HG03558 (cell line): ENCODE data around the gene FANCG.

Experiments used
- ATAC-seq: cut with Tn5 transposase; IDR thresholded peaks from one replicate; pipeline ENCODE4 v1.9.1; 2021; ENCODE audit warnings: moderate number of reproducible peaks; ENCODE audit not compliant: unreplicated experiment; ENCODE audit errors: extremely low read depth

Gene FANCG

DNA sequence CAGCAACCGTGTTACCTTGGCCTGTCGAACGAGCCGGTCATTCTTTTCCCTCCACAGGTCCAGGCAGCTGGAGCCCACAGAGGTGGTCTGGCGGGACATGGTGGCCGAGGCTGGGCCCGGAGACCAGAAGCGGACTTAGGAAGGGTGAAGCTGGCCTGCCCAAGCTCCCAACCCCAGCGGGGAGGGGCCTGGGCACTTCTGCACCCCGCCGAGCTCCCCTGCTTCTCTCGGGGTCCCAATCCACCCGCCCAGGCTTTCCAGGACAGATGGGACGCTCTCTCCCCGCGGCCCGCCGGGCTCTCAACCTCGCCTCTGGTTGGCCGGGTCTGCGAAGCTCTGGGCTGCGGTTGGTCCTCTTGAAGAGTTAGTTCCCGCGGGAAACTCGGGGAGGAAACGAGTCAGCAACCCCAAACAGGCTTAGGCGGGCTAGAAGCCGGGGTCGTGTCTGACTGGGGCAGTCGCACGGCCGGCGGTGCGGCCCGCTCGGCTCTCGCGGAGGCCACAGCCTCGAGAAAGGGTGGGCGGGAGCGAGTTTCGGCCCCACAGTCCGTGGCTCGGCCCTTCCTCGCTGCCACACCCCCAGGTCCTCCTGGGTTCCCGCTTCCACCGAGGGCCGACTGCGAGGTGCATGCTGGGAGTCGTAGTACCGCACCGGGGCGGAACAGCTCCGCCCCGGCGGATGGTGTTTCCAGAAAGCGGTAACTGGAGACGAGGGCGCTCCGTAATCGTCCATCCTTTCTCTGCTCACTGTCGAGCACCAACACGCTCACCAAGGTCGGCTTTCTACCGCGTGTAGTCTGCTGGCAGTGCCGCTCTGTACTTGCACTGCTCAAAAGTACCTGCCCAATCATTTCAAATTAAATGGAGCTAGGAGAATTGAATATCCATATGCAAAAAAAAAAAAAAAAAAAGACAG is at the start of gene FANCG:
FANCG (minus strand) TSS at position 517 of the 916 bp plus-strand sequence; CDS start at position 99, 418 bp downstream.
- peak; percentile 53 for ATAC-seq

DNA sequence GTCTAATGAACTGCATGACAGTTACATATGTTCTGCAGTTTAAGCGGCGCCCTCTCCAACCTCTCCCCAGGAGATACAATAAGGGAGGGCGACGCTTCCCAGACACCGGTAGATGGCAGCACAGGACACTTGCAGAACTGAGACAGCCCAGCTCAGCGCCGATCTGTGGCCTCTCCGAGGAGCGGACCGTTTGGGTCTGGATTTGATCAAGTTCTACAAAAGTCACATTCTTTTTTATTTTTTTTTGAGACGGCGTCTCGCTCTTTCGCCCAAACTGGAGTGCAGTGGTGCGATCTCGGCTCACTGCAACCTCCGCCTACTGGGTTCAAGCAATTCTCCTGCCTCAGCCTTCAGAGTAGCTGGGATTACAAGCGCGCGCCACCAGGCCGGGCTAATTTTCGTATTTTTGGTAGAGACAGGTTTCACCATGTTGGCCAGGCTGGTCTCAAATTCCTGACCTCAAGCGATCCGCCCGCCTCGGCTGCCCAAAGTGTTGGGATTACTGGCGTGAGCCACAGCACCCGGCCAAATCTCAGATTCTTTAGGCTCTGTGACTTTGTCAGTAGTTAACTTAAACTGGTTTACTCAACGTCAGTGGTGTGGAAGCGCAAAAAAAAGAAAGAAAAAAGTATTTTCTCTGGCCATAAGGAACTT is 37.3 kb upstream of the FANCG start:
- ATAC-seq = no peak

DNA sequence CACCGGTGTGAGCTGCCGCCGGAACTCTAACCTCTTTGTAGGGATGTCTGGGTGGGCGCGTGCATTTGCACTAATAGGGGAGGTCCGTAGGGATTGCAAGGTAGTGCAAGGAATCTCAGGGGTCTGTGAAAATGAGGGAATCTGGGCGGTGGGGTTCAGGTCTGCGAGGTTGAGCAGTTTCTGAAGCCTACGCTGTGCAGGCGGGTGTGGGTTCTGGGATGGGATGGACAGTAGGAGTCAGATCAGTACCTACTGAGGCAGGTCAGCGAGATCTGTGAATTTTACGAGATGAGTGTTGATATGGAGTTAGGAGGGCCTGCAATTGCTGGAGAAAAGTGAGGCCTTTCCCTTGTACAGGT is 36.8 kb upstream of the FANCG start:
- ATAC-seq = no peak

DNA sequence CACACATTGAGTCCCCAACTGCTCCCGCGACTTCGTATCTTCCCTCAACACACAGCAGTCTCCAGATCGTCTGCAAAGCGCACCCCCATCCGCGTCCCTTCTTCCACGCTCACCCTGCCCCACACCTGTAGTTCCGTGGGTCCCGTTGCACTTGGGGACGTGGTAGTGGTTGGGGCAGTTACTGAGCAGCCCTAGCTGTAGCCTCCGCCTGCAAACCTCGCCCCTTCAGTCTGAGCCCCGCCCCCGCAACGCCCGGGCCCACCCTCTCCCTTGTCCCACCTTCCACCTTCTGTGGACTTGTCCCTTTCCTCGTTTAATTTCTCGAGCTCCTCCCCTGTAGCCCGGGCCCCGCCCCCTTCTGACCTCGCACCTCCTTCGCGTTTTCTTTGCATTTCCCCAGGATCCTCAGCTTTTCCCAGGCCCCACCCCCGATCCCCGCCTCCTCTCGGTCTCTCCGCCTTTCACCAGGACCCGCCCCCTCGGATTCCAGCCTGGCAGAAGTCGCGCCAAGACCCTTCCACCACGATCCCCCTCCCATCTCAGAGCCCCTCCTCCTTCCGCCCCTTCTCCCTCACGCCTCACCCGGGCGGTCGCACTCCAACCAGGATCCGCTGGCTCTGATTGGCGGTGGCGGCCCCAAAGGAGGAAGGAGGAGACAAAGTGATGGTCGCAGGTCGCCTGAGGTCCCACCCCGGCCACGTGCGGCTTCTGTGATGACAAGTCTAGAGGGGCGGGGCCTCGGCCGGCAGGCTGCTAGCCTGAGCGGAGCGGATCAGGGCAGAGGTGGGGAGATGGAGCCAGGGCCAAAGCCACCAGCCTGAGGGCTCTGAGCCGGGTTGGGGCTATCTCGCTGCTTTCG is 36.2 kb upstream of the FANCG start, which contains the start of gene ATOSB:
ATOSB (minus strand) TSS at position 183 of the 859 bp plus-strand sequence. CDS start 7,588 bp downstream, outside the sequence.
- peak; percentile 26 for ATAC-seq

DNA sequence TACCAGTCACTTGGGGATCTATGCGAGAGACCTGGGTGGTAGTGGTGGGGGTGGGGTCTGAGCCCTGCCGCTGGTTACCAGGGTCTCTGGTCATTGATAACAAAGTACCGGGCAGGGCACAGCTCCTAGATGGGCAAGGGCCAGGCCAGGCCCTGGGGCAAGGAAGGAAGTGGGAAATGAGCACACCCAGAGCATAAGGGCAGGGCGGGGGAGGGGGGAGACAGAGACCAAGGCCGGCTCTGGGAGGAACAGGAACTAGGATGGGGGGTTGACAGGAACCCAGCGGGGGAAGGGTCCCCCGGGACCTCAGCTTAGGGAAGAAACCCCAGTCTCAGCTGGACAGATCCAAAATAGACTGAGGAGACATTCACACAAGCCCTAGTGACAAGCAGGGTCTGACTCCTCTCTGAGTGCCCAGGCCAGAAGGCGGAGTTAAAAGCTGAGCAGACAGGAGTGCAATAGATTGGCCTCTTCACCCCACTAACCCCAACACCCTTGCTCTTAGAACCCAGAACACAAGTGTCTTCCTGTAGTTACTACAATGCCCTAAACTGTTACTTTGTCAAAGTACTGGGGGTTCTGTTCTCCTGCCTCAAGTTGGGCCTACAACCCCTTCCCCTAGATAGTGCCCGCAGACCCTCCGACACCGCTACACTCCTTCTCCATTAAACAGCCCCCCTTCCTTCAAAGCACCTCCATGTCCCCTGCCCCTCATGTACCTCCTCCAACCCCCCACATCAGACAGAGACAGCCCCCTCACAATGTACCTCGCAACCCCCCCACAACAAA is 35.3 kb upstream of the FANCG start:
- ATAC-seq = no peak

DNA sequence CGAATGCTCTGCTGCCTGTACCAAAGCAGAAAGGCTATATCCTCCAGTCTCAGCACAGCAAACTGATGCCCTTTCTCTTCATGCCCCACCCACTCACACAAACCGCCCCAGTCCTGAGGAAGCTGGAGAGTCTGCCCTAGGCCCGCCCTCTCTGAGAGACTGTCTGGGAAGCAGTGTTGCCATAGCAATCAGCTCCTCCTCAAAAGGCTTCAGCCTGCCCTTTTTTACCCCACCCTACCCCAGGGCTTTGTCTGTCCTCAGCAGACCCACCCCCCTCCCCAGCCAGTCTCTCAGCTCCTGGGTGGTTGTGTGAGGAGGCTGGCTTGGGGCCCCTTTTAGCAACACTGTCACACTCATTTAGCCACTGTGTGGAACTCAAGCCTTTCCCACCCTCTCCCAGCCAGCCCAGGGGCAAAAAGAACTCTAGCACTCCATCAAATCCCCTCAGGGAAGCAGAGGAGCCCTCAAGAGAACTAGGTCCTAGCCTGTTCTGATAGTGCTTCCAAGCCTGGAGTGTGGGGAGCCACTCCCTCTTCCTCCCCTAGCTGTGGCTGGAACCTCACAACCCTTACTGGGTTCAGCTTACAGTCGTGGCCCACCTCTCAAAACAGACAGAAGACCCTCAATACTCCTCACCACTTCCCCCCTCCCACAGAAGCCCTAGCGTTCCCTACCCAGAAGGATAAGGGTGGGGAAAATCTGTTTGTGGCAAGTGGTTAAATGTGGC is 34.5 kb upstream of the FANCG start:
- ATAC-seq = no peak

DNA sequence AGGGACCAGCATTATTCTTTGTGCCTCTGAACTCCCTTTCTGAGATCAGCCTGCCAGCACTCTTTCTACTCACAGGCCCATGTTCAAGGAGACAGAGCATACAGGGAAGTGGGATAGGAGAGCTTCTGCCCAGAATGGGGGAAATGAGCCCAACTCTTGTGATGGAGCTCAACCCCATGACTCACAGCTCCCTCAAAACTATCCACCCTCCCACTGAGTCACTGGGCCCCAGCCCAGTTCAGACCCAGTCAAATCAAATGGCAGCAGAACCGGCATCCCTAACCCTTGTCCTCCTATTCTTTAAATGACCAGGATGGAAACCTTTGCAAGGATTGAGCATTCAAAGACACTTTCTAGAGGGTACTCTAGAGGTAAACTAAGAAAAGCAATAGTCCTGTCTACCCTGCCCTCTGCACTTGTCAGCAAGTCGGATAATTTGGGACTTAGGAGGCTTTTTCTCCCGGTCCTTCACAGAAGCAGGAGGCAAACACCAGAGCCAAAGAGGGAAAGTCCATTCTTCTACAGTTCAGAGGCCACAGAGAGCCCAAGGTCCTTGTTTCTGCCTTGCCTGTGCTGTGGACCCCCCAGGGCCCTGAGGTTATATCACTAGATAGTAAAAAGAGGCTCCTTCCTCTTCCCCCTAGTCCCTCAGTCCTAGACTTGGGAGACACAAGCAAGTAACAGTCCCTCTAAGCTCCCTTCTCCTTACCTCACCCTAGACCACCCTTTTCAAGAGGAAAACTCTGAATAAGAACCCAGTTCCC is 32.7 kb upstream of the FANCG start:
- ATAC-seq = no peak

DNA sequence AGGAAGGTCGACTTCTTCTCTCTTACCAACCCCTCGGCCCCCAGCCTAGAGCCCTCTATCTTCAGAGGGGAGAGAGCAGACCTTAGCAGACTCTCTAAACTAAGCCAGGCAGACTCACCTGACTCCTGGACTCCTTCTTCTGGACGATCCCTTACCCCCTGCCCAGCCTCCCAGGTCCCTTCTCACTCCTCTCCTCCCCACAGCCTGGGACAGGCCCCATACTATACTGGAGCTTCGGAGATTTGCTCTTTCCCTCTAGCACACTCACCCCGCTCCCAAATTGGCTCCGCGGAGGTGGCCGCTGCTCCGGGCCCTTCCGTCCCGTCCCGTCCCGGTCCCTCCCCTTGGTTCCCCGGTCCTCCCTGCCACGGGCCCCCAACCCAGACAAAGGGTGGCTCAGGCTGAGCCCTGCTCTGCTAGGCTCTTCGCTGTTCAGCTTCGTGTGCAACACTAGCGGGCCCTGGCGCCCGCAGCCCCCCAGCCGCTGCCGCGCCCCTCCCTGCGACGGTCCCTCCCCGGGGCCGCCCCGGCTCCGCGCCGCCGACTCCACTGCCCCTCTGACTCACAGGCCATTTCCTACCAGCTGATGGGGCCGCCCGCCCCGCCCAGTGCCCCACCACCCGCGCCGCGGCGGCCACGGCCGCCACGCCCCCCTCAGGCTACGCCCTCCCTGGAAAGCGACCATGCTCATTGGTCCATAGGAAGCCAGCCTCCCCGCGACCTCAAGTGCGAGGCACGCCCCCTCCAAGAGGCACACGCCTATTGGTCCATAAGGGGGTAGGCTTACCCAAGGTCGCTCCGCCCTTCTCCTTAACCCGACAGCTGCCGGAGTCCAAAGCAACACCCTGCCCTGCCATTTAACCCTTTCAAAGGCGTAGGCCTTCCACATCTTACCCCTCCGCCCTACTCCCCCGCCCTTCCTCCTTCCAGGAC is 31.5 kb upstream of the FANCG start:
- peak; percentile 68 for ATAC-seq

DNA sequence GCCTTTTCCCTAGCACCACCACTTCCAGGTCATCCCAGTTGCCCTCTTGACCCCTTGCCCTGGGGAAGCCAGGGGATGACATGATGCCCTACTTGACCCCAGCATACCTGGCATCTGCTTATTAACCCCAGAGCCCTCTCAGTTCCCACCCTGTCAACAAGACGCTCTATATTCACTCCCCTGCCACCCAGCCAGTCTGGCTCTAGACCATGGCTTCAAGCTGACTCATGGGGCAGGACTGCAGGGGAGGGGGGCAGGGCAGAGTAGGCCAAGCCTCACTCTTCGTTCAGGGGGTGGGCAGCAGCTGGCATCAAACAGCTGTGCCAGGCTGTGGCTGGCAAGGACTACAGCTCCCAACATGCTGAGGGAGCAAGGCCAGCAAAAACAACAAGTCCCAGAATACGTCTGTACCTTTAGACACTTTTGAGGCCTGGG is 30.6 kb upstream of the FANCG start:
- no peak for ATAC-seq

DNA sequence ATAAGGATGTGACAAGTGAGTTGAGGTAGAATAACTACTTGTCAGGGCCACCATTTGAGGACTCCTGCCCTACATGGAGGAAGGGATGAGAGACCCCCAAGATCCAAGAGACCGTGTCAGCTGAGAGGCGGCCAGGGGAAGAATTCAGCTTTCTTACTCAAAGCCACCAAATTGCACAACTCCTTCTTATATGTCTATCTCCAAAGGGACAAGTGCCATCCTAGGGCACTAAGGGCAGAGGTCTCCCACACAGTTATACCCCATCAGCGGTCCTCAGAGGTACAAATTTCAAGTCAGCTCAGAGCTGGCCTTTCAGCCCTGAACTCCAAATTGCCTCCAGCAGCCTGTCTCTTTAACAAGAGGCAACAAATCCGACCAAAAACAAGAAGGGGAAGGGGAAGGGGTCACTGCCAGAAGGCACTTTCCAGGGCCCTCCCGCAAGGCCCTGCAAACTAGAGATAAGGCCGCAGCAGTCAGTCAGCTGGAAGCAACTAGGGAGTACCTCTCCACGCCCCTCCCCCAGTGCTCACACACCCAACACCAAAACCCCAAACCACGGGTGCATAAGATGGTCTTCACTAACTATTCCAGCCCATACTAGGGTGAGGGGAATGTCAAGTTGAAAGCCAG is 29.3 kb upstream of the FANCG start:
- no peak for ATAC-seq

DNA sequence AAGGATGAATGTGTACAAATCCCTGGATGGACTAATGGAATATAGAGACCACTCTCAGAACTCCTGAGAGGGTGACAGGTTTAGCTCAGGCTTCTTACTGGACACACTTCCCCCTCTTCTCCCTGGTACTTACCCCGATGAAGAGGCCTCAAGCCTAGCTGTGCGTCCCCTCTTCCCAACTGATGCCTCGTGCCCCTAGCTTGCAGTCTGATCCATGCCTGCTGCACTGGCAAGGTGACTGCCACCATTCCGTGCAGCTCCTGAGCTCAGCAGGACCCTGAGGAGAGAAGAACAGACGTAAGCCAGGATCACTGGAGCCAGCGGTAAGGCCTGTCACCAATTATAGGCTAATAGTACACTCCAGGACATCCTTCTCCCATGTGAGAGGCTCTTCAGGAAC is 28.7 kb upstream of the FANCG start:
- ATAC-seq = no peak

DNA sequence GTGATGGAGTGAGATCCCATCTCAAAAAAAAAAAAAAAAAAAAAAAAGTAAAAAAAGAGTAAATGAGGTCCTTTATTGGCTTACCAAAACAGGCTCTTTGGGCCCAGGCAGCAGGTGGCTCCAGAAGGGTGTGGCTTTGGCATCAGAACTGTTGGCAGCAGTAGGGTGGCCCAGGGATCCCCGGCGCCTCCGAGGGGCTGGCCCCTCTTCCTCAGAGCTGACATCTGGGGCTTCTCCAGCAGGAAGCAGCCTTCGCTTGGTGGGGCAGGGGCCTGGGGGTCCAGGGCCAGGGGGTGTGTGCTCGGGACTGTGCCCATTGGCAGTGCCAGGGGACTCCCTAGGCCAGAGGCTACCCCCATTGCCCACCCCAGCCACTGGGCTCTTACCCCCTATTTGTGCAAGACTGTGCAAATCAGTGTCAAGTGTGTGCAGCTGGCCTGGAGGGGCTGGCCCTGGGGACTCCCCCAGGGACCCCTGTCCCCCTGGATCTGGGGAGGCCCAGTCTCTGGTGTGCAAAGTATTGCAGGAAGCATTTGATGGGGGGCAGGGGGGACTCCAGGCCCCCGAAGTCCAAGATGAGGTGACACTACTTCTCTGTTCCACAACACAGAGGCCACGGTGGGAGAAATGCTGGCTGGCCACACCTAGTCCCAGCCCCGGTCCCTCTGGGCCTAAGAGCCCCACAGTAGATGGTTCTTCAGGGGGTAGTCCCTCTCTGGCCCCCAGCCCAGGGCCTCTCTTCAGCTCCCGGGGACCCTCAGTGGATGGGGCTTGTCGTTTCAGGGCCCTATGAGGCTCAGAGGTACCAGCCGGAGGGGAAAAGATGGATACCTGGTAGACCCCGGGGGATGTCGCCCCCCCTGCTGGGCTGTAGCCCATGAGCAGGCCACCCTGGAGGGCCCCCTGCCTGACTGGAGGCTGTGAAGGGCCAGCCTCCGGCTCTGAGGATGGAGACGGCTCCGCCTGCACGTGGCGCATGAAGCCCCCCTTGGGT is 27.9 kb upstream of the FANCG start:
- no peak for ATAC-seq

DNA sequence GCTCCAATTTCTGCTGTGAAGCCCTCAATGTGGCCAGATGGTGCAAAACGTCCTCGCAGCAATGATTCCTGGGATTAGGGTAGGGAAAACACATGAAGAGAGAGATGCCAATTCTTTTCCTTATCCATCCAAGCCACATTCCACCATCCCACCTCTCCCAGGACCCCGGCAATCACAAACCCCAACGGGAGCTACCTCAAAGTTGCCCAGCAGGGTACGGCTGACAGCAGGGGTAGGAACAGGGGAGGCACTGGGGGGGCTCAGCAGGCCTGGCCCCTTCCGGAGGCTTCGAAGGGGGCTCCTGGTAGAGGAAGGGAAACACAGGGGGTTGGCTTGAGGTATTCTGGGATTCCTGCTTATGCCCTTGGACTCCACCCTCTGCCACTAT is 26.6 kb upstream of the FANCG start:
- ATAC-seq = no peak

DNA sequence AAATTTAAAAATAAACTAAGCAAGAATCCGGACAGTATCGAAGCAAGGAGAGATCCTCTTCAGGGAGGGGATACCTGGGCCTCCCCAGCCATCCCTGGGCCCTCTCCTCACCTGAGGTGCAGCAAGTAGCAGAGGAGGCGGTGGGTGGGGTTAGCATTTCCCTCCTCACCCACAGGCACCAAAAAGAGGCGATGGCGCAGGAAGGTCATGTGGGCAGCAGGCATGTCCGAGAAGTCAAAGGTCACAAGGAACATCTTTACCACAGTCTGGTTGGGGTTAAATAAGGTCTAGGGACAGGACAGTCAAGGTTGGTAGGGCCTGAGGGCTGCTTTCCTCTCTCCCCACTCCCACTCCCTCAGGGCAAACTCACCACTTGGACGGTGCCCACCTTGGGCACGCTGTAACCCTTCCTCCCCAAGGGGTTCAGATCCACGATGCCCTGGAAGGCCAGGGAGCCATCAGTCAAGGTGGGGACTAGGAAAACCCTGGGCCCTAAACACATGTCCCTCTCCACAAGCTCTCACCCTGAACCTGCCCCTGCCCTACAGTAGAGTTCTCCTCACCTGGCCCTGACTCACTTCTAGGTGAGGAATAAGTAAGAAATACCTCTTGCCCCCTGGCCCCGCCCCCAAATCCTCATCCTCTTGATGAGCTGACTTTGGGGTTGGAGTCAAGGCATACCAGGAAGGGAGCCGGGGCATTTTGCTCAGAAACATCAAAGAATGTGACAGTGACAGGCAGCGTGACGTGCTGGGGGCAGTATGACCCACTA is 26.0 kb upstream of the FANCG start:
- no peak for ATAC-seq

DNA sequence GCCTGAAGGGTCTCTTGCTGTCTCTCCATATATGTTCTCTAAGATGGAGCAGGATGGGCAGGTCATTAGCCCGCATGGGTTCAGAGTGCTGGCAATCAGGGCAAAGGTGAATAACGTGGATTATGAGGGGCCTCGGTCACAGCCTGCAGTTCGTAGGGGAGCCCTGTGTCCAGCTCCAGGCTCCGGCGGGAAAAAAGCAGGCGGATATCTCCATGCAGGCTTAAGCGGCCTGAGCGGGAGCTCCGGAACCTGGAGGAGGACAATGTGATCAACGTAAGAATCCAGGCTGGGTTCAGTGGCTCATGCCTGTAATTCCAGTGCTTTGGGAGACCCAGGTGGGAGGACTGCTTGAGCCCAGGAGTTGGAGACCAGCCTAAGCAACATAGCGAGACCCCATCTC is 25.4 kb upstream of the FANCG start:
- no peak for ATAC-seq
